H1 (cell line): ENCODE data around the gene MAP1LC3C. TPM values are rescaled to one million over a fixed set of nuclear protein-coding genes. Genes with fewer than 3 reads are reported as not detected.

Experiments used
- BCL11A ChIP-seq, 2 experiments: IDR thresholded peaks; one replicate each; pipeline ENCODE4 v1.6.1; 2011; ENCODE audit warnings: low read depth in 2 of 2, low read length in 2 of 2, mild to moderate bottlenecking in 2 of 2
- CHD1 ChIP-seq: IDR thresholded peaks from 2 replicates; pipeline ENCODE4 v1.6.1; 2012; ENCODE audit warnings: low read depth, low read length, improper control_type of control experiment
- EGR1 ChIP-seq: IDR thresholded peaks from 2 replicates; pipeline ENCODE4 v1.6.1; 2011; ENCODE audit warnings: low read depth, low read length, borderline replicate concordance
- EZH2 ChIP-seq: fragments of 200-600 bp; sonication (generic); IDR thresholded peaks from 2 replicates; pipeline ENCODE4 v1.7.1; 2012; ENCODE audit warnings: low read depth, mild to moderate bottlenecking, moderate library complexity, low read length, inconsistent platforms; ENCODE audit not compliant: severe bottlenecking
- GABPA ChIP-seq: IDR thresholded peaks from 2 replicates; pipeline ENCODE4 v1.6.1; 2011; ENCODE audit warnings: mild to moderate bottlenecking, low read length, moderate library complexity, borderline replicate concordance; ENCODE audit not compliant: insufficient read depth
- TCF12 ChIP-seq: IDR thresholded peaks from 2 replicates; pipeline ENCODE4 v1.6.1; 2011; ENCODE audit warnings: low read depth, mild to moderate bottlenecking, low read length
- ZNF274 ChIP-seq: IDR thresholded peaks from 2 replicates; pipeline ENCODE4 v1.7.0; 2012; ENCODE audit warnings: low read length, borderline replicate concordance; ENCODE audit errors: extremely low read depth
- polyA plus RNA-seq, 7 experiments: library from polyadenylated mRNA; depleted of rRNA in 3 of 7; stranded (reverse) in 5 of 7; unstranded in 2 of 7; fragments of >200 nt in 5 of 7; fragments of 200-250 nt in 2 of 7; gene quantifications; 1 replicate in 5 of 7; 2 replicates in 1 of 7; 4 replicates in 1 of 7; pipeline versions ENCODE4 v1.2.1 to v1.2.3, GENCODE V29; 2011 to 2013; ENCODE audit warnings: missing spikeins in 2 of 7, mixed read lengths in 2 of 7
- total RNA-seq: library from RNA; stranded (reverse); fragmentation: NEBNext Ultra II Directional; extraction: Animal tissue kit (Norgen Biotek cat#: 25700); gene quantifications from 2 replicates; pipeline ENCODE4 v1.2.1, GENCODE V29; 2021
- TF ChIP-seq, protein P1 (sequence below): fragments of 300-600 bp; sonication (generic); IDR thresholded peaks from 2 replicates; pipeline ENCODE4 v1.7.1; 2012; ENCODE audit warnings: low read length, moderate library complexity, mild to moderate bottlenecking, inconsistent platforms; ENCODE audit not compliant: insufficient replicate concordance

MAP1LC3C gene
- total and polyA plus RNA-seq, 2 of the 8 experiments (the other 6 are each of a cell fraction or from before 2014, with no cell fraction given) = 1.7 to 3.2 TPM

DNA sequence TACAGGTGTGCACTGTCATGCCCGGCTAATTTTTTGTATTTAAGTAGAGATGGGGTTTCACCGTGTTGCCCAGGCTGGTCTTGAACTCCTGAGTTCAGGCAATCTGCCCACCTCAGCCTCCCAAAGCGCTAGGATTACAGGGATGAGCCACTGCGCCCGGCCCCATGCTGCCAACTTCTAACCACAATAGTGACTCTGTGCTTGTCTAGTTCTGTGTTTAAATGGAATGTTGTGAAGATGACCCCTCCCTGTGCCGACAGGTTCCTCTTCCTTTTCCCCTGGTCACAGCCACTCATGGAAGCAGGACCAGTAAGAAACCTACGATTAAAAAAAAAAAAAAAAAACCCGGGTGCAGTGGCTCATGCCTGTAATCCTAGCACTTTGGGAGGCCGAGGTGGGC is 4.7 kb downstream of the MAP1LC3C start (continued):
- TF ChIP-seq, protein P1, sequence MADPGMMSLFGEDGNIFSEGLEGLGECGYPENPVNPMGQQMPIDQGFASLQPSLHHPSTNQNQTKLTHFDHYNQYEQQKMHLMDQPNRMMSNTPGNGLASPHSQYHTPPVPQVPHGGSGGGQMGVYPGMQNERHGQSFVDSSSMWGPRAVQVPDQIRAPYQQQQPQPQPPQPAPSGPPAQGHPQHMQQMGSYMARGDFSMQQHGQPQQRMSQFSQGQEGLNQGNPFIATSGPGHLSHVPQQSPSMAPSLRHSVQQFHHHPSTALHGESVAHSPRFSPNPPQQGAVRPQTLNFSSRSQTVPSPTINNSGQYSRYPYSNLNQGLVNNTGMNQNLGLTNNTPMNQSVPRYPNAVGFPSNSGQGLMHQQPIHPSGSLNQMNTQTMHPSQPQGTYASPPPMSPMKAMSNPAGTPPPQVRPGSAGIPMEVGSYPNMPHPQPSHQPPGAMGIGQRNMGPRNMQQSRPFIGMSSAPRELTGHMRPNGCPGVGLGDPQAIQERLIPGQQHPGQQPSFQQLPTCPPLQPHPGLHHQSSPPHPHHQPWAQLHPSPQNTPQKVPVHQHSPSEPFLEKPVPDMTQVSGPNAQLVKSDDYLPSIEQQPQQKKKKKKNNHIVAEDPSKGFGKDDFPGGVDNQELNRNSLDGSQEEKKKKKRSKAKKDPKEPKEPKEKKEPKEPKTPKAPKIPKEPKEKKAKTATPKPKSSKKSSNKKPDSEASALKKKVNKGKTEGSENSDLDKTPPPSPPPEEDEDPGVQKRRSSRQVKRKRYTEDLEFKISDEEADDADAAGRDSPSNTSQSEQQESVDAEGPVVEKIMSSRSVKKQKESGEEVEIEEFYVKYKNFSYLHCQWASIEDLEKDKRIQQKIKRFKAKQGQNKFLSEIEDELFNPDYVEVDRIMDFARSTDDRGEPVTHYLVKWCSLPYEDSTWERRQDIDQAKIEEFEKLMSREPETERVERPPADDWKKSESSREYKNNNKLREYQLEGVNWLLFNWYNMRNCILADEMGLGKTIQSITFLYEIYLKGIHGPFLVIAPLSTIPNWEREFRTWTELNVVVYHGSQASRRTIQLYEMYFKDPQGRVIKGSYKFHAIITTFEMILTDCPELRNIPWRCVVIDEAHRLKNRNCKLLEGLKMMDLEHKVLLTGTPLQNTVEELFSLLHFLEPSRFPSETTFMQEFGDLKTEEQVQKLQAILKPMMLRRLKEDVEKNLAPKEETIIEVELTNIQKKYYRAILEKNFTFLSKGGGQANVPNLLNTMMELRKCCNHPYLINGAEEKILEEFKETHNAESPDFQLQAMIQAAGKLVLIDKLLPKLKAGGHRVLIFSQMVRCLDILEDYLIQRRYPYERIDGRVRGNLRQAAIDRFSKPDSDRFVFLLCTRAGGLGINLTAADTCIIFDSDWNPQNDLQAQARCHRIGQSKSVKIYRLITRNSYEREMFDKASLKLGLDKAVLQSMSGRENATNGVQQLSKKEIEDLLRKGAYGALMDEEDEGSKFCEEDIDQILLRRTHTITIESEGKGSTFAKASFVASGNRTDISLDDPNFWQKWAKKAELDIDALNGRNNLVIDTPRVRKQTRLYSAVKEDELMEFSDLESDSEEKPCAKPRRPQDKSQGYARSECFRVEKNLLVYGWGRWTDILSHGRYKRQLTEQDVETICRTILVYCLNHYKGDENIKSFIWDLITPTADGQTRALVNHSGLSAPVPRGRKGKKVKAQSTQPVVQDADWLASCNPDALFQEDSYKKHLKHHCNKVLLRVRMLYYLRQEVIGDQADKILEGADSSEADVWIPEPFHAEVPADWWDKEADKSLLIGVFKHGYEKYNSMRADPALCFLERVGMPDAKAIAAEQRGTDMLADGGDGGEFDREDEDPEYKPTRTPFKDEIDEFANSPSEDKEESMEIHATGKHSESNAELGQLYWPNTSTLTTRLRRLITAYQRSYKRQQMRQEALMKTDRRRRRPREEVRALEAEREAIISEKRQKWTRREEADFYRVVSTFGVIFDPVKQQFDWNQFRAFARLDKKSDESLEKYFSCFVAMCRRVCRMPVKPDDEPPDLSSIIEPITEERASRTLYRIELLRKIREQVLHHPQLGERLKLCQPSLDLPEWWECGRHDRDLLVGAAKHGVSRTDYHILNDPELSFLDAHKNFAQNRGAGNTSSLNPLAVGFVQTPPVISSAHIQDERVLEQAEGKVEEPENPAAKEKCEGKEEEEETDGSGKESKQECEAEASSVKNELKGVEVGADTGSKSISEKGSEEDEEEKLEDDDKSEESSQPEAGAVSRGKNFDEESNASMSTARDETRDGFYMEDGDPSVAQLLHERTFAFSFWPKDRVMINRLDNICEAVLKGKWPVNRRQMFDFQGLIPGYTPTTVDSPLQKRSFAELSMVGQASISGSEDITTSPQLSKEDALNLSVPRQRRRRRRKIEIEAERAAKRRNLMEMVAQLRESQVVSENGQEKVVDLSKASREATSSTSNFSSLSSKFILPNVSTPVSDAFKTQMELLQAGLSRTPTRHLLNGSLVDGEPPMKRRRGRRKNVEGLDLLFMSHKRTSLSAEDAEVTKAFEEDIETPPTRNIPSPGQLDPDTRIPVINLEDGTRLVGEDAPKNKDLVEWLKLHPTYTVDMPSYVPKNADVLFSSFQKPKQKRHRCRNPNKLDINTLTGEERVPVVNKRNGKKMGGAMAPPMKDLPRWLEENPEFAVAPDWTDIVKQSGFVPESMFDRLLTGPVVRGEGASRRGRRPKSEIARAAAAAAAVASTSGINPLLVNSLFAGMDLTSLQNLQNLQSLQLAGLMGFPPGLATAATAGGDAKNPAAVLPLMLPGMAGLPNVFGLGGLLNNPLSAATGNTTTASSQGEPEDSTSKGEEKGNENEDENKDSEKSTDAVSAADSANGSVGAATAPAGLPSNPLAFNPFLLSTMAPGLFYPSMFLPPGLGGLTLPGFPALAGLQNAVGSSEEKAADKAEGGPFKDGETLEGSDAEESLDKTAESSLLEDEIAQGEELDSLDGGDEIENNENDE = no peak
- no peak for TF ChIP-seq ZNF274
- no peak for TF ChIP-seq BCL11A (IDR thresholded peaks at IDR 0.05; ENCODE audit: low read depth in 2 of 2, low read length in 2 of 2)
- no peak for TF ChIP-seq TCF12
- no peak for TF ChIP-seq EGR1
- TF ChIP-seq CHD1 = no peak
- TF ChIP-seq GABPA = no peak
- no peak for TF ChIP-seq EZH2
